Measurements from ENCODE around the gene KIAA0232.

GRCh38 chr4:6854098-6854744 lies 71.7 kb downstream of the KIAA0232 start:
- TF ChIP-seq EP300 (IDR thresholded peaks at IDR 0.05; ENCODE audit: borderline replicate concordance) = no peak
- TF ChIP-seq, protein P1, sequence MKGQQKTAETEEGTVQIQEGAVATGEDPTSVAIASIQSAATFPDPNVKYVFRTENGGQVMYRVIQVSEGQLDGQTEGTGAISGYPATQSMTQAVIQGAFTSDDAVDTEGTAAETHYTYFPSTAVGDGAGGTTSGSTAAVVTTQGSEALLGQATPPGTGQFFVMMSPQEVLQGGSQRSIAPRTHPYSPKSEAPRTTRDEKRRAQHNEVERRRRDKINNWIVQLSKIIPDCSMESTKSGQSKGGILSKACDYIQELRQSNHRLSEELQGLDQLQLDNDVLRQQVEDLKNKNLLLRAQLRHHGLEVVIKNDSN (IDR thresholded peaks at IDR 0.05) = no peak
- TF ChIP-seq, protein P2, sequence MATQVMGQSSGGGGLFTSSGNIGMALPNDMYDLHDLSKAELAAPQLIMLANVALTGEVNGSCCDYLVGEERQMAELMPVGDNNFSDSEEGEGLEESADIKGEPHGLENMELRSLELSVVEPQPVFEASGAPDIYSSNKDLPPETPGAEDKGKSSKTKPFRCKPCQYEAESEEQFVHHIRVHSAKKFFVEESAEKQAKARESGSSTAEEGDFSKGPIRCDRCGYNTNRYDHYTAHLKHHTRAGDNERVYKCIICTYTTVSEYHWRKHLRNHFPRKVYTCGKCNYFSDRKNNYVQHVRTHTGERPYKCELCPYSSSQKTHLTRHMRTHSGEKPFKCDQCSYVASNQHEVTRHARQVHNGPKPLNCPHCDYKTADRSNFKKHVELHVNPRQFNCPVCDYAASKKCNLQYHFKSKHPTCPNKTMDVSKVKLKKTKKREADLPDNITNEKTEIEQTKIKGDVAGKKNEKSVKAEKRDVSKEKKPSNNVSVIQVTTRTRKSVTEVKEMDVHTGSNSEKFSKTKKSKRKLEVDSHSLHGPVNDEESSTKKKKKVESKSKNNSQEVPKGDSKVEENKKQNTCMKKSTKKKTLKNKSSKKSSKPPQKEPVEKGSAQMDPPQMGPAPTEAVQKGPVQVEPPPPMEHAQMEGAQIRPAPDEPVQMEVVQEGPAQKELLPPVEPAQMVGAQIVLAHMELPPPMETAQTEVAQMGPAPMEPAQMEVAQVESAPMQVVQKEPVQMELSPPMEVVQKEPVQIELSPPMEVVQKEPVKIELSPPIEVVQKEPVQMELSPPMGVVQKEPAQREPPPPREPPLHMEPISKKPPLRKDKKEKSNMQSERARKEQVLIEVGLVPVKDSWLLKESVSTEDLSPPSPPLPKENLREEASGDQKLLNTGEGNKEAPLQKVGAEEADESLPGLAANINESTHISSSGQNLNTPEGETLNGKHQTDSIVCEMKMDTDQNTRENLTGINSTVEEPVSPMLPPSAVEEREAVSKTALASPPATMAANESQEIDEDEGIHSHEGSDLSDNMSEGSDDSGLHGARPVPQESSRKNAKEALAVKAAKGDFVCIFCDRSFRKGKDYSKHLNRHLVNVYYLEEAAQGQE (IDR thresholded peaks at IDR 0.05; ENCODE audit: low read depth) = no peak
- TF ChIP-seq ZBTB7A (IDR thresholded peaks at IDR 0.05; ENCODE audit: low read depth) = no peak
- TF ChIP-seq TAF1 (IDR thresholded peaks at IDR 0.05; ENCODE audit: low read depth) = no peak
- no peak for TF ChIP-seq YY1 (IDR thresholded peaks at IDR 0.05; ENCODE audit: low read depth)
